Loucy (cell line): ENCODE data around the gene CTNS.

Experiments used
- H2AFZ ChIP-seq: fragments of 200-600 bp; sonication (generic); 2 replicates; pipeline ENCODE4 v1.6.0; 2016; ENCODE audit warnings: antibody characterized with exemption, mild to moderate bottlenecking, low read length, moderate library complexity
- H3F3A ChIP-seq: fragments of 200-600 bp; 2 replicates; pipeline ENCODE4 v1.6.0; 2016; ENCODE audit warnings: antibody characterized with exemption, low read depth, mild to moderate bottlenecking
- H3K27me3 ChIP-seq: fragments of 200-600 bp; sonication (generic); 2 replicates; pipeline ENCODE4 v1.6.1; 2014; ENCODE audit warnings: low read length, mild to moderate bottlenecking; ENCODE audit not compliant: insufficient read depth, poor library complexity, severe bottlenecking
- H3K36me3 ChIP-seq: fragments of 200-600 bp; sonication (generic); 2 replicates; pipeline ENCODE4 v1.6.1; 2016; ENCODE audit warnings: low read length; ENCODE audit not compliant: insufficient read depth
- H3K4me1 ChIP-seq: fragments of 200-600 bp; sonication (generic); 2 replicates; pipeline ENCODE4 v1.5.1; 2014; ENCODE audit warnings: low read length, mild to moderate bottlenecking; ENCODE audit not compliant: insufficient read depth, poor library complexity, severe bottlenecking
- H3K4me2 ChIP-seq: fragments of 200-600 bp; sonication (generic); 2 replicates; pipeline ENCODE4 v1.6.0; 2014; ENCODE audit warnings: antibody characterized with exemption, low read length, low read depth, mild to moderate bottlenecking; ENCODE audit not compliant: poor library complexity, severe bottlenecking
- H3K4me3 ChIP-seq: fragments of 200-600 bp; sonication (generic); 2 replicates; pipeline ENCODE4 v1.5.1; 2014; ENCODE audit warnings: low read length, mild to moderate bottlenecking, mixed read lengths; ENCODE audit not compliant: poor library complexity, severe bottlenecking
- H3K79me2 ChIP-seq: fragments of 200-600 bp; sonication (generic); 2 replicates; pipeline ENCODE4 v1.6.1; 2014; ENCODE audit warnings: low read length; ENCODE audit not compliant: insufficient read depth
- H3K9ac ChIP-seq: fragments of 200-600 bp; sonication (generic); 2 replicates; pipeline ENCODE4 v1.6.0; 2014; ENCODE audit warnings: mild to moderate bottlenecking, low read depth, low read length, moderate library complexity; ENCODE audit not compliant: poor library complexity, severe bottlenecking
- H3K9me2 ChIP-seq: fragments of 200-600 bp; sonication (generic); replicated peaks from 2 replicates; pipeline ENCODE4 v1.6.1; 2016; ENCODE audit warnings: low read depth, low read length, mixed read lengths
- H3K9me3 ChIP-seq: fragments of 200-600 bp; sonication (generic); 2 replicates; pipeline ENCODE4 v1.6.1; 2014; ENCODE audit warnings: mild to moderate bottlenecking, antibody characterized with exemption, low read length, low read depth; ENCODE audit not compliant: insufficient read depth
- H4K20me1 ChIP-seq: fragments of 200-600 bp; sonication (generic); 2 replicates; pipeline ENCODE4 v1.6.0; 2014; ENCODE audit warnings: antibody characterized with exemption, low read length, mild to moderate bottlenecking; ENCODE audit not compliant: insufficient read depth, poor library complexity, severe bottlenecking
- EZH2phosphoT487 ChIP-seq: fragments of 200-600 bp; IDR thresholded peaks from 2 replicates; pipeline ENCODE4 v1.6.1; 2018; ENCODE audit warnings: antibody characterized with exemption, mild to moderate bottlenecking, moderate library complexity, borderline replicate concordance
- TF ChIP-seq, protein P1 (sequence below): fragments of 200-600 bp; sonication (generic); conservative IDR thresholded peaks from 2 replicates; pipeline ENCODE4 v1.5.1; 2014; ENCODE audit warnings: mild to moderate bottlenecking, antibody characterized with exemption, low read length

Gene CTNS

DNA sequence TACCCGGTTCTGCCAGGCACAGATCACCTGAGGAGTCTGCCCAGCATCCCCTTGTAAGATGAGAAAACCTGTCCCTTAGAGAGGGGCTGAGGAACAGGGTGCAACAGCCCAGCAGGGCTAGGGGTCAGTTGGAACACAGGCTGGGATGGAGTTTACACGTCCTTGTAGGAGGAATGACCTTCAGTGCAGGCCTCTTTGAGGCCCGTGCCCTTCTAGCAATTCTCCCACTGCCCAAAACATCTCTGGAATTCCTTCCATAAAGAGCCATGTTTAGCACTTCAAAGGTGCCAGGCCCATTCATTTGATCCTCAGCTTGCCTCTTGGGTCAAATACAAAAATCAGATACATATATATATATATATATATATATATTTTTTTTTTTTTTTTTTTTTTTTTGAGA lies 4.5 kb downstream of the CTNS start:
- Histone ChIP-seq H3K4me1 (peaks cover 10% of the 10 kb centered on the region), H3K79me2 (no peaks in the 10 kb centered on the region), H3K27me3 (no peaks in the 10 kb centered on the region), H3F3A (no peaks in the 10 kb centered on the region), H3K4me2 (no peak overlapping the region), H3K9ac (no peak overlapping the region), H3K9me3 (no peaks in the 10 kb centered on the region), H3K4me3 (no peak overlapping the region), H2AFZ (no peak overlapping the region), H3K36me3 (no peaks in the 10 kb centered on the region), H4K20me1 (no peaks in the 10 kb centered on the region), H3K9me2 (no peaks in the 10 kb centered on the region)
- TF ChIP-seq, protein P1, sequence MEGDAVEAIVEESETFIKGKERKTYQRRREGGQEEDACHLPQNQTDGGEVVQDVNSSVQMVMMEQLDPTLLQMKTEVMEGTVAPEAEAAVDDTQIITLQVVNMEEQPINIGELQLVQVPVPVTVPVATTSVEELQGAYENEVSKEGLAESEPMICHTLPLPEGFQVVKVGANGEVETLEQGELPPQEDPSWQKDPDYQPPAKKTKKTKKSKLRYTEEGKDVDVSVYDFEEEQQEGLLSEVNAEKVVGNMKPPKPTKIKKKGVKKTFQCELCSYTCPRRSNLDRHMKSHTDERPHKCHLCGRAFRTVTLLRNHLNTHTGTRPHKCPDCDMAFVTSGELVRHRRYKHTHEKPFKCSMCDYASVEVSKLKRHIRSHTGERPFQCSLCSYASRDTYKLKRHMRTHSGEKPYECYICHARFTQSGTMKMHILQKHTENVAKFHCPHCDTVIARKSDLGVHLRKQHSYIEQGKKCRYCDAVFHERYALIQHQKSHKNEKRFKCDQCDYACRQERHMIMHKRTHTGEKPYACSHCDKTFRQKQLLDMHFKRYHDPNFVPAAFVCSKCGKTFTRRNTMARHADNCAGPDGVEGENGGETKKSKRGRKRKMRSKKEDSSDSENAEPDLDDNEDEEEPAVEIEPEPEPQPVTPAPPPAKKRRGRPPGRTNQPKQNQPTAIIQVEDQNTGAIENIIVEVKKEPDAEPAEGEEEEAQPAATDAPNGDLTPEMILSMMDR: no peak
- no peak for TF ChIP-seq EZH2phosphoT487

DNA sequence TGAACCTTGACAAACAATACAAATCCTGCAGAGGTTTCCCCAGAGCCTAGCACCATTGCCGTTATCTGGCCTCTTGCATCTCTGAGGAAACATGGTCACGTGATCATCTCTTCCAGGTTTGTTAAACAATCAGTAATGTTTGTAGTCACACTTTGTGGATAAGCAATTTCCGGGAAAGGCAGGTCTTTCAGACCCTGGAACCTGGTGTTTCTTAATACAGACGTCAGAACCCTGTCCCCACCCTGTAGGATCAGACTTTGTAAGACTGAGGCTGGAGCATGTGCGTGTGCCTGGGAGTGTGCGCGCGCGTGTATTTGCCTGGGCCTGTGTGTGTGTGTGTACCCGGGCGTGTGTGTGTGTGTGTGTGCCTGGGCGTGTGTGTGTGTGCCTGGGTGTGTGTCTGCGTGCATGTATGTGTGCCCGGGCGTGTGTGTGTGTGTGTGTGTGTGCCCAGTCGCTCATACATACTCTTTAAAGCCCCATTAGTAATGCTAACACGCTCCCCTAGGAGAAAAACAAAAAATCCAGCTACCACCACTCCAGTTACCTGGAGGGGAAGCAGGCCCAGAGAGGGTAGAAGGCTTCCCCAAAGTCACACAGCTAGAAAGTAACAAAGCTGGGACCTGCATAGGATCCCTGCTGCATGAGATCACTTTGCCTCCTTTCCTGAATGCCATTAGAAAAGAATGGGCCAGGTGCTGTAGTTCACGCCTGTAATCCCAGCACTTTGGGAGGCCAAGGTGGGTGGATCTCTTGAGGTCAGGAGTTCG lies 5.3 kb downstream of the CTNS start:
- H3K9me3 ChIP-seq: no peaks in the 10 kb centered on the region
- no peaks in the 10 kb centered on the region for H3K36me3 ChIP-seq
- no peak for TF ChIP-seq EZH2phosphoT487
- no peak overlapping the region for H3K4me2 ChIP-seq
- no peak overlapping the region for H3K4me3 ChIP-seq
- H3F3A ChIP-seq: no peaks in the 10 kb centered on the region
- H3K9me2 ChIP-seq: no peaks in the 10 kb centered on the region
- H3K4me1 ChIP-seq: peaks cover 8% of the 10 kb centered on the region
- H3K27me3 ChIP-seq: no peaks in the 10 kb centered on the region
- no peak overlapping the region for H3K9ac ChIP-seq
- no peak overlapping the region for H2AFZ ChIP-seq
- no peaks in the 10 kb centered on the region for H3K79me2 ChIP-seq
- no peaks in the 10 kb centered on the region for H4K20me1 ChIP-seq

DNA sequence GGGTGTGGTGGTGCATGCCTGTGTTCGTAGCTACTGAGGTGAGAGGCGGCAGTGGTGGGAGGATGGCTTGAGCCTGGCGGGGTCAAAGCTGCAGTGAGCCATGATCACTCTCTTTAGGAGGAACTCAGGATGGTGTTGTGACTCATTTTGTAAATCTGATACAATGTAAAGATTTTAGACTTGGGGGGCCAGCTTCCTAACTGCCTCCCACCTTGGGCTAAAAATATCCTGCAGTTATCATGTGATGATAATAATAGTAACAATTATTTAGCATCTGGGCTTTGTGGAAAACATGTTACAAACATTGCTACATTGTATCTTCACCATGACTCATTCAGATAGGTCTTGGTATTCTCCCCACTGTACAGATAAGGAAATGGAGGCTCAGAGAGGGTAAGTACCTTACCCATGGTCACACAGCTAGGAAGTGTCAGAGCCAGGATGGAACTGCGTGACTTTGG lies 7.4 kb downstream of the CTNS start:
- Histone ChIP-seq H3K27me3 (no peaks in the 10 kb centered on the region), H3K79me2 (no peaks in the 10 kb centered on the region), H3K9me2 (no peaks in the 10 kb centered on the region), H3F3A (no peaks in the 10 kb centered on the region), H3K36me3 (no peaks in the 10 kb centered on the region), H3K4me3 (no peak overlapping the region), H3K4me1 (peaks cover 7% of the 10 kb centered on the region), H3K4me2 (no peak overlapping the region), H3K9me3 (no peaks in the 10 kb centered on the region), H4K20me1 (no peaks in the 10 kb centered on the region), H3K9ac (no peak overlapping the region), H2AFZ (no peak overlapping the region)
- TF ChIP-seq EZH2phosphoT487: no peak
- TF ChIP-seq, protein P1: no peak

DNA sequence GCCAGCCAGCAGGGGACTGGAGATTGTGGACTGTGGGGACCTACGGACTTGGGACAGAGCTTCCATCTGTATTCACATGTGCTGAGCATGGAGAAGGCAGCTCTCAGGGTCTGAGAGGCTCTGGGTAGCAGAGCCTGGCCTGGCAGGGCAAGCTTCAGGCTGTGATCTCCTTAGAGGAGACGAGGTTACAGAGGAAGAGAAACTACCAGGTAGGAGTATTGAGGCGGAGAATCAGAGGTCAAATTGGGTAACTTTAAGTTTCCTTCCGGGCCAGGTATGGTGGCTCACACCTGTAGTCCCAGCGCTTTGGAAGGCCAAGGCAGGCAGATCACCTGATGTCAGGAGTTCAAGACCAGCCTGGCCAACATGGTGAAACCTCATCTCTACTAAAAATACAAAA lies 8.8 kb downstream of the CTNS start:
- Histone ChIP-seq H3K9ac (no peak overlapping the region), H3K4me1 (peaks cover under 1% of the 10 kb centered on the region)

More for the DNA sequence above, 8.8 kb downstream of the CTNS start:
- no peak for TF ChIP-seq EZH2phosphoT487
- TF ChIP-seq, protein P1: no peak
- Histone ChIP-seq H3K9me2 (no peaks in the 10 kb centered on the region), H3K4me3 (no peak overlapping the region), H3K4me2 (no peak overlapping the region), H3K79me2 (no peaks in the 10 kb centered on the region), H3K27me3 (no peaks in the 10 kb centered on the region), H3F3A (no peaks in the 10 kb centered on the region), H3K9me3 (no peaks in the 10 kb centered on the region), H3K36me3 (no peaks in the 10 kb centered on the region), H4K20me1 (no peaks in the 10 kb centered on the region), H2AFZ (no peak overlapping the region)
